GM12878 (cell line): ENCODE data around the gene WARS2. TPM values are rescaled to one million over a fixed set of nuclear protein-coding genes. Genes with fewer than 3 reads are reported as not detected.

ENCODE experiments used
- ATAC-seq: fragments of 200-7000 bp; cut with Tn5 transposase; 3 replicates; pipeline ENCODE4 v1.9.1; 2020; ENCODE audit warnings: mild to moderate bottlenecking, moderate library complexity
- BruUV-seq: library from RNA; stranded (reverse); fragments of 400-500 nt; replicated peaks from 2 replicates; lab custom pipeline; 2021; lab: Mats Ljungman, UMichigan
- CTCF ChIA-PET: fragments of 300-600 bp; sonication (Branson Sonifier 250); formaldehyde crosslinking; extraction: SDS; loops from one replicate; lab custom pipeline; 2021; ENCODE audit warnings: inconsistent platforms; lab: Yijun Ruan, JAX
- POLR2A ChIA-PET: fragments of 350-600 bp; formaldehyde crosslinking; extraction: SDS; loops from one replicate; lab custom pipeline; 2021; ENCODE audit warnings: inconsistent platforms; lab: Charles Lee
- RAD21 ChIA-PET: fragments of 300-600 bp; sonication (Branson Sonifier 250); formaldehyde crosslinking; loops from one replicate; lab custom pipeline; 2023; ENCODE audit warnings: antibody characterized with exemption; ENCODE audit not compliant: unreplicated experiment; lab: Charles Lee
- SMC1A ChIA-PET: fragments of 300-600 bp; sonication (Branson Sonifier 250); formaldehyde crosslinking; loops from one replicate; lab custom pipeline; 2023; ENCODE audit not compliant: unreplicated experiment, uncharacterized antibody; lab: Charles Lee
- DNase-seq: peaks from one replicate; pipeline ENCODE4 v3.0.0-alpha.2; 2011; ENCODE audit warnings: low read depth, low spot score
- FAIRE-seq: peaks from 3 replicates; lab custom pipeline; 2011; peaks lifted over from hg19 to GRCh38; lab: Jason Lieb, UNC
- H2AFZ ChIP-seq: 2 replicates; pipeline ENCODE4 v1.6.0; 2011; ENCODE audit warnings: low read depth, low read length, control low read depth; ENCODE audit not compliant: control insufficient read depth
- H3K27ac ChIP-seq: 2 replicates; pipeline ENCODE4 v1.5.1; 2011; ENCODE audit warnings: control low read depth; ENCODE audit not compliant: control insufficient read depth, insufficient read depth
- H3K27me3 ChIP-seq, 2 experiments: replicated peaks in 1 of 2; 2 replicates each; pipeline versions ENCODE4 v1.6.0 to v1.6.1; 2011; ENCODE audit warnings: low read length in 1 of 2; ENCODE audit not compliant: control insufficient read depth in 2 of 2, insufficient read depth in 2 of 2
- H3K36me3 ChIP-seq, 2 experiments: 2 replicates each; pipeline ENCODE4 v1.5.1; 2011; ENCODE audit warnings: low read length in 1 of 2; ENCODE audit not compliant: control insufficient read depth in 2 of 2, insufficient read depth in 2 of 2
- H3K4me1 ChIP-seq: 2 replicates; pipeline ENCODE4 v1.6.1; 2011; ENCODE audit warnings: mild to moderate bottlenecking, low read length, moderate library complexity, mixed read lengths; ENCODE audit not compliant: control insufficient read depth, insufficient read depth
- H3K4me2 ChIP-seq: 2 replicates; pipeline ENCODE4 v1.6.0; 2011; ENCODE audit warnings: control low read depth; ENCODE audit not compliant: control insufficient read depth, insufficient read depth
- H3K4me3 ChIP-seq: fragments of 200-600 bp; sonication (generic); 2 replicates; pipeline ENCODE4 v1.5.1; 2016
- H3K79me2 ChIP-seq: 2 replicates; pipeline ENCODE4 v1.6.0; 2011; ENCODE audit warnings: low read length; ENCODE audit not compliant: control insufficient read depth, insufficient read depth
- H3K9ac ChIP-seq: 2 replicates; pipeline ENCODE4 v1.8.0; 2011; ENCODE audit warnings: low read length, control low read depth, mixed read lengths; ENCODE audit not compliant: control insufficient read depth, insufficient read depth
- H3K9me3 ChIP-seq: replicated peaks from 3 replicates; pipeline ENCODE4 v1.5.1; 2011; ENCODE audit warnings: mild to moderate bottlenecking, low read length; ENCODE audit not compliant: control insufficient read depth, insufficient read depth
- H4K20me1 ChIP-seq: 2 replicates; pipeline ENCODE4 v1.6.0; 2011; ENCODE audit not compliant: control insufficient read depth, insufficient read depth
- CBX3 ChIP-seq: fragments of 200-600 bp; sonication (generic); IDR thresholded peaks from 2 replicates; pipeline ENCODE4 v1.6.1; 2016; ENCODE audit warnings: low read depth, borderline replicate concordance
- CHD2 ChIP-seq: IDR thresholded peaks from 2 replicates; pipeline ENCODE4 v1.6.1; 2011; ENCODE audit warnings: low read depth, low read length, improper control_type of control experiment, borderline replicate concordance
- ESRRA ChIP-seq: IDR thresholded peaks from 2 replicates; pipeline ENCODE4 v1.6.1; 2012; ENCODE audit warnings: mild to moderate bottlenecking, low read length, improper control_type of control experiment
- ETV6 ChIP-seq, 2 experiments: fragments of 450-650 bp in 1 of 2; IDR thresholded peaks in 1 of 2; conservative IDR thresholded peaks in 1 of 2; 2 replicates each; pipeline ENCODE4 v1.6.1; 2014; ENCODE audit warnings: antibody characterized with exemption in 1 of 2, borderline replicate concordance in 1 of 2, low read depth in 1 of 2, mild to moderate bottlenecking in 1 of 2, moderate library complexity in 1 of 2
- IRF4 ChIP-seq: IDR thresholded peaks from 2 replicates; pipeline ENCODE4 v1.6.1; 2011; ENCODE audit warnings: low read depth, low read length
- MTA3 ChIP-seq: IDR thresholded peaks from 2 replicates; pipeline ENCODE4 v1.6.1; 2012; ENCODE audit warnings: low read length, inconsistent platforms, borderline replicate concordance
- MXI1 ChIP-seq: fragments of 150-350 bp; IDR thresholded peaks from 2 replicates; pipeline ENCODE4 v1.6.1; 2011; ENCODE audit warnings: low read depth, mild to moderate bottlenecking, inconsistent platforms, low read length, improper control_type of control experiment
- RBBP5 ChIP-seq: fragments of 200-600 bp; sonication (generic); conservative IDR thresholded peaks from 2 replicates; pipeline ENCODE4 v1.6.1; 2016
- YBX1 ChIP-seq: fragments of 450-650 bp; IDR thresholded peaks from 2 replicates; pipeline ENCODE4 v1.6.1; 2016; ENCODE audit warnings: antibody characterized with exemption
- in situ Hi-C: fragments of 300-500 bp; cut with MboI; formaldehyde crosslinking; loops from 9 replicates; pipeline ENCODE4 v1.14.3; 2018; ENCODE audit warnings: mixed read lengths
- intact Hi-C: fragments of 100-400 bp; cut with micrococcal nuclease; formaldehyde crosslinking; loops from one replicate; pipeline ENCODE4 v1.14.2; 2022; ENCODE audit not compliant: unreplicated experiment
- polyA plus RNA-seq, 11 experiments: library from polyadenylated mRNA; depleted of rRNA in 4 of 11; unstranded in 6 of 11; stranded (reverse) in 5 of 11; fragments of >200 nt; fragmentation: Nextera tagmentation in 4 of 11; fragmentation: Illumina TruSeq in 1 of 11; extraction: Ambion mirVana in 4 of 11; extraction: Trizol in 1 of 11; gene quantifications; 1 replicate in 1 of 11; 2 replicates in 10 of 11; pipeline versions ENCODE4 v1.2.1 to v1.2.3, GENCODE V29; 2011 to 2016; ENCODE audit warnings: inconsistent platforms in 2 of 11, missing spikeins in 2 of 11, low read depth in 1 of 11
- total RNA-seq, 4 experiments: library from RNA; depleted of rRNA in 3 of 4; stranded (reverse); fragments of >200 nt in 3 of 4; fragmentation: Illumina TruSeq in 1 of 4; extraction: Trizol in 1 of 4; gene quantifications; 2 replicates each; pipeline versions ENCODE4 v1.2.1 to v1.2.3, GENCODE V29; 2013 to 2021
- TF ChIP-seq, protein P1 (sequence below): fragments of 450-650 bp; IDR thresholded peaks from 2 replicates; pipeline ENCODE4 v1.6.1; 2016; ENCODE audit warnings: mild to moderate bottlenecking, moderate library complexity, borderline replicate concordance
- TF ChIP-seq, protein P2 (sequence below): IDR thresholded peaks from 2 replicates; pipeline ENCODE4 v1.6.1; 2012; ENCODE audit warnings: improper control_type of control experiment, low read depth, low read length; ENCODE audit not compliant: insufficient replicate concordance
- TF ChIP-seq, protein P3 (sequence below): IDR thresholded peaks from 2 replicates; pipeline ENCODE4 v1.6.1; 2011; ENCODE audit warnings: borderline replicate concordance, low read depth, mild to moderate bottlenecking, moderate library complexity, low read length; ENCODE audit not compliant: insufficient read depth, poor library complexity, severe bottlenecking

WARS2 gene
- total and polyA plus RNA-seq, 10 of the 15 experiments (the other 5 are each of a cell fraction or from before 2014, with no cell fraction given) = 5.5 to 22.2 (median 14.4) TPM

GRCh38 chr1:119081700-119082099, 58.8 kb downstream of the WARS2 start (continued):
- TF ChIP-seq, protein P1, sequence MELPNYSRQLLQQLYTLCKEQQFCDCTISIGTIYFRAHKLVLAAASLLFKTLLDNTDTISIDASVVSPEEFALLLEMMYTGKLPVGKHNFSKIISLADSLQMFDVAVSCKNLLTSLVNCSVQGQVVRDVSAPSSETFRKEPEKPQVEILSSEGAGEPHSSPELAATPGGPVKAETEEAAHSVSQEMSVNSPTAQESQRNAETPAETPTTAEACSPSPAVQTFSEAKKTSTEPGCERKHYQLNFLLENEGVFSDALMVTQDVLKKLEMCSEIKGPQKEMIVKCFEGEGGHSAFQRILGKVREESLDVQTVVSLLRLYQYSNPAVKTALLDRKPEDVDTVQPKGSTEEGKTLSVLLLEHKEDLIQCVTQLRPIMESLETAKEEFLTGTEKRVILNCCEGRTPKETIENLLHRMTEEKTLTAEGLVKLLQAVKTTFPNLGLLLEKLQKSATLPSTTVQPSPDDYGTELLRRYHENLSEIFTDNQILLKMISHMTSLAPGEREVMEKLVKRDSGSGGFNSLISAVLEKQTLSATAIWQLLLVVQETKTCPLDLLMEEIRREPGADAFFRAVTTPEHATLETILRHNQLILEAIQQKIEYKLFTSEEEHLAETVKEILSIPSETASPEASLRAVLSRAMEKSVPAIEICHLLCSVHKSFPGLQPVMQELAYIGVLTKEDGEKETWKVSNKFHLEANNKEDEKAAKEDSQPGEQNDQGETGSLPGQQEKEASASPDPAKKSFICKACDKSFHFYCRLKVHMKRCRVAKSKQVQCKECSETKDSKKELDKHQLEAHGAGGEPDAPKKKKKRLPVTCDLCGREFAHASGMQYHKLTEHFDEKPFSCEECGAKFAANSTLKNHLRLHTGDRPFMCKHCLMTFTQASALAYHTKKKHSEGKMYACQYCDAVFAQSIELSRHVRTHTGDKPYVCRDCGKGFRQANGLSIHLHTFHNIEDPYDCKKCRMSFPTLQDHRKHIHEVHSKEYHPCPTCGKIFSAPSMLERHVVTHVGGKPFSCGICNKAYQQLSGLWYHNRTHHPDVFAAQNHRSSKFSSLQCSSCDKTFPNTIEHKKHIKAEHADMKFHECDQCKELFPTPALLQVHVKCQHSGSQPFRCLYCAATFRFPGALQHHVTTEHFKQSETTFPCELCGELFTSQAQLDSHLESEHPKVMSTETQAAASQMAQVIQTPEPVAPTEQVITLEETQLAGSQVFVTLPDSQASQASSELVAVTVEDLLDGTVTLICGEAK = no peak
- no peak for TF ChIP-seq CBX3

DNA sequence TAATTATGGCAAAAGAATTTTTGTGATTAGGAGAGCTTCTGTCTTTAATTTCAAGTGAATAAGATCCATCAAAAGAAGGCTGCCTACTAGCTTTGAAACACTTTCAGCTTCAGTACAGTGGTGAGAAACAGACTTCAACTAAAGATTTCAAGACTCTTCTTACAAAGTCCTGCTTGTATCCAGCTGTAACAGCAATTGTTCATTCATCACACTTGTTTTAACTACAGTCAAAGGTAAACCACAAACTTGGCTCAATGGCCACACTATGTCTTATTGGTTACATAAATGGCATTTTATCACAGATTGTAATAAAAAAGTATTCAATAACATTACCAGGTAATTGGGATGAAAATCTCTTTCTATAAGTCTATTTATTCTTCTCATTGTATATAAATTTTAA, 59.2 kb downstream of the WARS2 start:
- CTCF ChIA-PET = interaction anchor here (0.7 to 1.5 kb wide), 3 partner anchors 10 to 292 kb away, joined by 3 to 4 read pairs (median 3); no protein-coding TSS in a partner anchor
- ATAC-seq = no peak

More for the DNA sequence above, 59.2 kb downstream of the WARS2 start:
- FAIRE-seq (no peak), DNase-seq (no peak)
- H3K27me3 ChIP-seq = no peaks in the 10 kb centered on the region
- no peaks in the 10 kb centered on the region for H3K9me3 ChIP-seq
- no peaks in the 10 kb centered on the region for H3K79me2 ChIP-seq
- no peak overlapping the region for H3K9ac ChIP-seq
- no peak overlapping the region for H3K4me3 ChIP-seq
- no peak overlapping the region for H2AFZ ChIP-seq
- intact Hi-C loops = no loop called here
- ChIA-PET RAD21 (no interaction called here), SMC1A (interaction anchor here (0.6 to 1.9 kb wide), 5 partner anchors 8 to 321 kb away, joined by 3 to 5 read pairs (median 3); partner anchors contain the start of gene WARS2), POLR2A (no interaction called here)
- H3K4me1 ChIP-seq = no peaks in the 10 kb centered on the region
- no TSS peak for BruUV-seq
- H4K20me1 ChIP-seq = no peaks in the 10 kb centered on the region
- H3K4me2 ChIP-seq = no peak overlapping the region
- in situ Hi-C loops = no loop called here
- H3K36me3 ChIP-seq = no peaks in the 10 kb centered on the region
- TF ChIP-seq IRF4 (no peak), MTA3 (no peak), RBBP5 (no peak), YBX1 (no peak), ETV6 (conservative IDR thresholded peaks at IDR 0.05 in 1 of 2, IDR thresholded peaks at IDR 0.05 in 1 of 2; ENCODE audit: borderline replicate concordance in 1 of 2, low read depth in 1 of 2) (no peak), ESRRA (no peak), MXI1 (no peak), CHD2 (no peak)
- TF ChIP-seq, protein P2, sequence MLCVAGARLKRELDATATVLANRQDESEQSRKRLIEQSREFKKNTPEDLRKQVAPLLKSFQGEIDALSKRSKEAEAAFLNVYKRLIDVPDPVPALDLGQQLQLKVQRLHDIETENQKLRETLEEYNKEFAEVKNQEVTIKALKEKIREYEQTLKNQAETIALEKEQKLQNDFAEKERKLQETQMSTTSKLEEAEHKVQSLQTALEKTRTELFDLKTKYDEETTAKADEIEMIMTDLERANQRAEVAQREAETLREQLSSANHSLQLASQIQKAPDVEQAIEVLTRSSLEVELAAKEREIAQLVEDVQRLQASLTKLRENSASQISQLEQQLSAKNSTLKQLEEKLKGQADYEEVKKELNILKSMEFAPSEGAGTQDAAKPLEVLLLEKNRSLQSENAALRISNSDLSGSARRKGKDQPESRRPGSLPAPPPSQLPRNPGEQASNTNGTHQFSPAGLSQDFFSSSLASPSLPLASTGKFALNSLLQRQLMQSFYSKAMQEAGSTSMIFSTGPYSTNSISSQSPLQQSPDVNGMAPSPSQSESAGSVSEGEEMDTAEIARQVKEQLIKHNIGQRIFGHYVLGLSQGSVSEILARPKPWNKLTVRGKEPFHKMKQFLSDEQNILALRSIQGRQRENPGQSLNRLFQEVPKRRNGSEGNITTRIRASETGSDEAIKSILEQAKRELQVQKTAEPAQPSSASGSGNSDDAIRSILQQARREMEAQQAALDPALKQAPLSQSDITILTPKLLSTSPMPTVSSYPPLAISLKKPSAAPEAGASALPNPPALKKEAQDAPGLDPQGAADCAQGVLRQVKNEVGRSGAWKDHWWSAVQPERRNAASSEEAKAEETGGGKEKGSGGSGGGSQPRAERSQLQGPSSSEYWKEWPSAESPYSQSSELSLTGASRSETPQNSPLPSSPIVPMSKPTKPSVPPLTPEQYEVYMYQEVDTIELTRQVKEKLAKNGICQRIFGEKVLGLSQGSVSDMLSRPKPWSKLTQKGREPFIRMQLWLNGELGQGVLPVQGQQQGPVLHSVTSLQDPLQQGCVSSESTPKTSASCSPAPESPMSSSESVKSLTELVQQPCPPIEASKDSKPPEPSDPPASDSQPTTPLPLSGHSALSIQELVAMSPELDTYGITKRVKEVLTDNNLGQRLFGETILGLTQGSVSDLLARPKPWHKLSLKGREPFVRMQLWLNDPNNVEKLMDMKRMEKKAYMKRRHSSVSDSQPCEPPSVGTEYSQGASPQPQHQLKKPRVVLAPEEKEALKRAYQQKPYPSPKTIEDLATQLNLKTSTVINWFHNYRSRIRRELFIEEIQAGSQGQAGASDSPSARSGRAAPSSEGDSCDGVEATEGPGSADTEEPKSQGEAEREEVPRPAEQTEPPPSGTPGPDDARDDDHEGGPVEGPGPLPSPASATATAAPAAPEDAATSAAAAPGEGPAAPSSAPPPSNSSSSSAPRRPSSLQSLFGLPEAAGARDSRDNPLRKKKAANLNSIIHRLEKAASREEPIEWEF = no peak
- TF ChIP-seq, protein P3, sequence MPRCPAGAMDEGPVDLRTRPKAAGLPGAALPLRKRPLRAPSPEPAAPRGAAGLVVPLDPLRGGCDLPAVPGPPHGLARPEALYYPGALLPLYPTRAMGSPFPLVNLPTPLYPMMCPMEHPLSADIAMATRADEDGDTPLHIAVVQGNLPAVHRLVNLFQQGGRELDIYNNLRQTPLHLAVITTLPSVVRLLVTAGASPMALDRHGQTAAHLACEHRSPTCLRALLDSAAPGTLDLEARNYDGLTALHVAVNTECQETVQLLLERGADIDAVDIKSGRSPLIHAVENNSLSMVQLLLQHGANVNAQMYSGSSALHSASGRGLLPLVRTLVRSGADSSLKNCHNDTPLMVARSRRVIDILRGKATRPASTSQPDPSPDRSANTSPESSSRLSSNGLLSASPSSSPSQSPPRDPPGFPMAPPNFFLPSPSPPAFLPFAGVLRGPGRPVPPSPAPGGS = no peak
- H3K27ac ChIP-seq = no peak overlapping the region
